ENCODE measurements around the gene CATSPERD. TPM values are rescaled to one million over a fixed set of nuclear protein-coding genes. Genes with fewer than 3 reads are reported as not detected.
A peak's percentile ranks its signal among the peaks of the same experiment; 100 is the strongest.

CATSPERD gene
- total RNA-seq, 1 donor from 2014 or later, result not detected

GRCh38 chr19:5717215-5717935 lies 3.1 kb upstream of the CATSPERD start:
- ChIA-PET POLR2A (interaction anchor here (0.6 to 6.5 kb wide), 7 partner anchors 12 to 1298 kb away, joined by 3 to 102 read pairs (median 4); partner anchors contain the start of gene RPL36), CTCF (interaction anchor here (0.7 kb wide), 1 partner anchor 108 kb away, joined by 3 read pairs; no protein-coding TSS in a partner anchor)
- Mint-ChIP-seq H3K27me3 (no peaks in the 10 kb centered on the region), H3K4me1 (peaks cover 27% of the 10 kb centered on the region), H3K9me3 (no peaks in the 10 kb centered on the region), H3K36me3 (ENCODE audit: low read depth) (peaks cover 34% of the 10 kb centered on the region), H3K27ac (no peak overlapping the region), H3K4me3 (no peak overlapping the region)
- intact Hi-C loops (cut with micrococcal nuclease), result no loop called here
- ATAC-seq (ENCODE audit: low read depth), result no peak
- TF ChIP-seq CTCF (IDR thresholded peaks at IDR 0.05), result no peak
- DNase-seq, result no peak

- Mint-ChIP-seq H3K36me3 (ENCODE audit: low read depth) (peaks cover 30% of the 10 kb centered on the region), H3K27me3 (no peaks in the 10 kb centered on the region), H3K9me3 (no peaks in the 10 kb centered on the region), H3K4me3 (peak overlapping the region; percentile 89), H3K4me1 (peaks cover 27% of the 10 kb centered on the region), H3K27ac (peak overlapping the region; percentile 35)
- no peak for DNase-seq
- CTCF ChIA-PET, result interaction anchor here (0.7 to 0.9 kb wide), 2 partner anchors 27 to 109 kb away, joined by 3 read pairs; no protein-coding TSS in a partner anchor
- POLR2A ChIA-PET, result interaction anchor here (0.5 to 6.5 kb wide), 8 partner anchors 8 to 746 kb away, joined by 3 to 102 read pairs (median 6); partner anchors contain the start of genes RPL36, SAFB, SAFB2 and VMAC
- no peak for ATAC-seq (ENCODE audit: low read depth)
- intact Hi-C loops (cut with micrococcal nuclease), result no loop called here
- TF ChIP-seq CTCF (IDR thresholded peaks at IDR 0.05), result no peak
These were observed 2.3 kb upstream of the CATSPERD start for GRCh38 chr19:5718037-5718578.

- CTCF ChIA-PET, result interaction anchor here (0.9 kb wide), 1 partner anchor 28 kb away, joined by 3 read pairs; no protein-coding TSS in a partner anchor
- H3K27ac Mint-ChIP-seq, result peak overlapping the region; percentile 70
- POLR2A ChIA-PET, result interaction anchor here (0.5 to 6.5 kb wide), 7 partner anchors 9 to 186 kb away, joined by 3 to 102 read pairs (median 6); partner anchors contain the start of genes DUS3L, RPL36, SAFB and SAFB2
- no peak for TF ChIP-seq CTCF (IDR thresholded peaks at IDR 0.05)
- H3K9me3 Mint-ChIP-seq, result no peaks in the 10 kb centered on the region
- no peak for DNase-seq
- intact Hi-C loops (cut with micrococcal nuclease), result no loop called here
- H3K4me1 Mint-ChIP-seq, result peaks cover 27% of the 10 kb centered on the region
- H3K4me3 Mint-ChIP-seq, result peak overlapping the region; percentile 89
- ATAC-seq (ENCODE audit: low read depth), result no peak
- H3K36me3 Mint-ChIP-seq (ENCODE audit: low read depth), result peaks cover 24% of the 10 kb centered on the region
- no peaks in the 10 kb centered on the region for H3K27me3 Mint-ChIP-seq
These were observed 1.7 kb upstream of the CATSPERD start for GRCh38 chr19:5718579-5719273.

- intact Hi-C loops (cut with micrococcal nuclease), result no loop called here
- CTCF ChIA-PET, result no interaction called here
- peaks cover 17% of the 10 kb centered on the region for H3K36me3 Mint-ChIP-seq (ENCODE audit: low read depth)
These were observed 1.0 kb upstream of the CATSPERD start for GRCh38 chr19:5719274-5719960.

More at GRCh38 chr19:5719274-5719960, 1.0 kb upstream of the CATSPERD start:
- POLR2A ChIA-PET, result interaction anchor here (0.6 to 6.5 kb wide), 12 partner anchors 9 to 1350 kb away, joined by 3 to 102 read pairs (median 8); partner anchors contain the start of genes DUS3L, NDUFA11, RPL36 and SAFB
- peak overlapping the region; percentile 89 for H3K4me3 Mint-ChIP-seq
- TF ChIP-seq CTCF (IDR thresholded peaks at IDR 0.05), result no peak
- H3K27me3 Mint-ChIP-seq, result no peaks in the 10 kb centered on the region
- H3K27ac Mint-ChIP-seq, result peak overlapping the region; percentile 93
- H3K9me3 Mint-ChIP-seq, result no peaks in the 10 kb centered on the region
- ATAC-seq (ENCODE audit: low read depth) (no peak), DNase-seq (no peak)
- H3K4me1 Mint-ChIP-seq, result peaks cover 27% of the 10 kb centered on the region
